Sigmoid colon (tissue), 7 donors: Measurements from ENCODE around the gene RELN. TPM values are rescaled to one million over a fixed set of nuclear protein-coding genes. Genes with fewer than 3 reads are reported as not detected.

ENCODE experiments used
- DNase-seq: peaks from one replicate; pipeline ENCODE4 v3.0.0-alpha.2; 2019
- H3K27ac ChIP-seq, 4 donors: fragments of 200-600 bp; sonication (generic); one replicate each; pipeline ENCODE4 v1.5.1; 2016 to 2019; ENCODE audit warnings: mild to moderate bottlenecking in 1 of 4
- H3K27me3 ChIP-seq, 3 donors: fragments of 200-600 bp; sonication (generic); one replicate each; pipeline ENCODE4 v1.5.1; 2019; ENCODE audit warnings: mild to moderate bottlenecking in 1 of 3
- H3K36me3 ChIP-seq, 4 donors: fragments of 200-600 bp; sonication (generic); one replicate each; pipeline ENCODE4 v1.5.1; 2016 to 2019
- H3K4me1 ChIP-seq, 4 donors: fragments of 200-600 bp; sonication (generic); one replicate each; pipeline ENCODE4 v1.5.1; 2017 to 2019
- H3K4me3 ChIP-seq, 4 donors: fragments of 200-600 bp; sonication (generic); one replicate each; pipeline ENCODE4 v1.5.1; 2017 to 2019; ENCODE audit warnings: mild to moderate bottlenecking in 2 of 4, moderate library complexity in 1 of 4
- H3K9me3 ChIP-seq, 4 donors: fragments of 200-600 bp in 3 of 4; sonication (generic) in 3 of 4; one replicate each; pipeline versions ENCODE4 v1.5.1 to v1.6.1; 2013 to 2019
- CTCF ChIP-seq, 4 experiments: fragments of 450-650 bp in 3 of 4; fragments of 200-600 bp in 1 of 4; IDR thresholded peaks; one replicate each; pipeline ENCODE4 v1.5.1; 2016 to 2019; ENCODE audit warnings: antibody characterized with exemption in 4 of 4, mild to moderate bottlenecking in 3 of 4, moderate library complexity in 2 of 4
- EP300 ChIP-seq, 4 donors: sonication (generic); formaldehyde crosslinking; IDR thresholded peaks; one replicate each; pipeline ENCODE4 v1.6.1; 2017; ENCODE audit warnings: antibody characterized with exemption in 4 of 4
- POLR2A ChIP-seq, 2 donors: fragments of 450-650 bp; IDR thresholded peaks; one replicate each; pipeline ENCODE4 v1.6.1; 2016; ENCODE audit warnings: antibody characterized with exemption in 2 of 2, mild to moderate bottlenecking in 2 of 2, moderate library complexity in 2 of 2
- POLR2AphosphoS5 ChIP-seq, 4 donors: sonication (generic); formaldehyde crosslinking; IDR thresholded peaks; one replicate each; pipeline ENCODE4 v1.6.1; 2017; ENCODE audit warnings: antibody characterized with exemption in 4 of 4
- WGBS, 2 donors: extraction: QIAGEN DNeasy Blood & Tissue Kit; methylation state at CpG; one replicate each; pipeline ENCODE4 v1.1.7; 2013; 5-methylcytosine and 5-hydroxymethylcytosine counted together
- intact Hi-C: fragments of 100-400 bp; cut with DNase I; formaldehyde crosslinking; loops from one replicate; pipeline ENCODE4 v1.15.1; 2023
- polyA plus RNA-seq, 3 donors: library from polyadenylated mRNA; stranded (reverse); fragments of 200-250 nt; gene quantifications; one replicate each; pipeline ENCODE4 v1.2.3, GENCODE V29; 2013
- total RNA-seq, 4 donors: library from RNA; depleted of rRNA; stranded (reverse); fragments of >200 nt; gene quantifications; one replicate each; pipeline ENCODE4 v1.1.0, GENCODE V29; 2016
- donor health status: healthy with polysubstance abuse.
- donor health status: Bipolar disorder and iron deficiency.
- donor health status: healthy.

The RELN gene
- total and polyA plus RNA-seq, 7 donors, result under 0.01 to 9.2 (median 4.3) TPM; not detected in 1

DNA sequence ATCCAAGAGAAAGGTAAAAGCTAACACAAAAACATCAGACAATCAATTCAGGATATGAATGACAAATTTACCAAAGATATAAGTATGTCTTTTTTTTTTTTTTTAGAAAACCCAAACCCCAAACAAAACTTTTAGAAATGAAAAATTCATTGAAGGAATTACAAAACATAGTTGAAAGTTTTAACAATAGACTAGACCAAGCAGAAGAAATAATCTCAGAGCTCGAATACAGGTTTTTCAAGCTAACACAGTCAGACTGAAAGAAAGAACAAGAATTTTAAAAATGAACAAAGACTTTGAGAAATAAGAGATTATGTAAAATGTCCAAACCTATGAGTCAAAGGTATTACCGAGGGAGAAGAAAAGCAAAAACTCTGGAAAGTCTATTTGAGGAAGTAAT lies 345.1 kb downstream of the RELN start:
- intact Hi-C loops, result no loop called here
- H3K36me3 ChIP-seq, result no peaks in the 10 kb centered on the region
- no peak overlapping the region for H3K4me3 ChIP-seq
- WGBS, 2 donors, result 84 to 85% methylated on average over 2 of the region's 2 CpGs
- no peaks in the 10 kb centered on the region for H3K27me3 ChIP-seq
- H3K4me1 ChIP-seq, result no peaks in the 10 kb centered on the region
- no peak for TF ChIP-seq POLR2AphosphoS5 (IDR thresholded peaks at IDR 0.05)
- TF ChIP-seq POLR2A (IDR thresholded peaks at IDR 0.05), result no peak
- no peak for TF ChIP-seq CTCF (IDR thresholded peaks at IDR 0.05)
- TF ChIP-seq EP300 (IDR thresholded peaks at IDR 0.05), result no peak
- H3K27ac ChIP-seq, result no peak overlapping the region
- H3K9me3 ChIP-seq, result peaks cover 0 to 5% (median 3%) of the 10 kb centered on the region in 4 donors
- DNase-seq, result no peak

GRCh38 chr7:103640031-103640779 lies 349.3 kb downstream of the RELN start:
- no peak for DNase-seq
- peaks cover 0 to 3% (median 0%) of the 10 kb centered on the region in 4 donors for H3K9me3 ChIP-seq
- H3K36me3 ChIP-seq, result no peaks in the 10 kb centered on the region
- H3K27me3 ChIP-seq, result no peaks in the 10 kb centered on the region
- H3K27ac ChIP-seq, result no peak overlapping the region
- H3K4me1 ChIP-seq, result no peaks in the 10 kb centered on the region
- intact Hi-C loops, result no loop called here
- 84 to 88% methylated on average over 5 of the region's 5 CpGs for WGBS, 2 donors
- TF ChIP-seq EP300 (IDR thresholded peaks at IDR 0.05), result no peak
- no peak for TF ChIP-seq POLR2A (IDR thresholded peaks at IDR 0.05)
- no peak overlapping the region for H3K4me3 ChIP-seq

DNA sequence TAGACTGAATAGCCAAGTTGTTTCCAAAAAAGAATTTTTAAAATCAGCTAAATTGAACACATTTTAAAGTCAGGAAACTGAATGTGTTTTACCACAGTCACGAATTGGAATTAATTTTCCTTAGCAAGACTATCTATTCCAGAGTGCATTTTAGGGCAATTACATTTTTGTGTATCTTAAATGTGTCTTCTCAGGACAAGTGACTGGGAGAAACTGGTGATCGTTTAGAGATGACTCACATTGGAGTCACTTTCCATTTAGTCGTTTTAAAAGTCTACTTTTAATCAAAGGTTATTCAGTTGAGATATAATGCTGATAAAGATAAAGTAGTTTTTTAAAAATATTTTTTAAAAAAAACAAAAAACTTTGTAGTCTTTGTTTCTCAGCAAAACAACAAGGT lies 351.7 kb downstream of the RELN start:
- no peaks in the 10 kb centered on the region for H3K9me3 ChIP-seq
- DNase-seq, result no peak
- H3K27me3 ChIP-seq, result no peaks in the 10 kb centered on the region
- no peak overlapping the region for H3K4me3 ChIP-seq
- H3K36me3 ChIP-seq, result no peaks in the 10 kb centered on the region
- no peak for TF ChIP-seq CTCF (IDR thresholded peaks at IDR 0.05)
- no peak for TF ChIP-seq EP300 (IDR thresholded peaks at IDR 0.05)
- no peak for TF ChIP-seq POLR2A (IDR thresholded peaks at IDR 0.05)
- no peak for TF ChIP-seq POLR2AphosphoS5 (IDR thresholded peaks at IDR 0.05)
- H3K27ac ChIP-seq, result no peak overlapping the region
- intact Hi-C loops, result no loop called here
- 48 to 71% methylated on average over 3 of the region's 3 CpGs for WGBS, 2 donors
- H3K4me1 ChIP-seq, result no peaks in the 10 kb centered on the region

DNA sequence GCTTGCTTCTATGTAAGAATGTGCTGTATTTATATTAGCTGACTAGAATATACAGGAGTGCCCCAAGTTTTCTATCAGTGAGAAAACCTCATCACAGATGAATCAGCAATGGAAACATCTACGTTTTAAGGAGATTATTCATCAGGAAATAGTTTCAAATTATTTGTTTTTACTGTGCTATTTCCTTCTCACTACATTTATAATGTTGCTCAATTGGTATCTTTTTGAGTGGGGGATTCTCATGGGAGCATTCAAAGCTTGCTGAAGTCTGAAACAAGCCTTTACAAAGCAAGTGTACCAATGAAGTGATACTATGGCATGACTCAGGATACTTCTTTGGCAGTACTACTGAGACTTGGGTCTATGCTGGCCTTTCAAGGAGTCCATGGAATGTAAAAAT lies 352.4 kb downstream of the RELN start:
- TF ChIP-seq POLR2A (IDR thresholded peaks at IDR 0.05) (no peak), CTCF (IDR thresholded peaks at IDR 0.05) (no peak), POLR2AphosphoS5 (IDR thresholded peaks at IDR 0.05) (no peak), EP300 (IDR thresholded peaks at IDR 0.05) (no peak)
- no peaks in the 10 kb centered on the region for H3K9me3 ChIP-seq
- no peaks in the 10 kb centered on the region for H3K4me1 ChIP-seq
- no peak overlapping the region for H3K4me3 ChIP-seq
- intact Hi-C loops, result no loop called here
- WGBS, 2 donors, result 25 to 54% methylated on average over 1 of the region's 1 CpG
- no peaks in the 10 kb centered on the region for H3K36me3 ChIP-seq
- DNase-seq, result no peak
- H3K27me3 ChIP-seq, result no peaks in the 10 kb centered on the region
- H3K27ac ChIP-seq, result no peak overlapping the region

- no peaks in the 10 kb centered on the region for H3K27me3 ChIP-seq
- DNase-seq, result no peak
- no peaks in the 10 kb centered on the region for H3K9me3 ChIP-seq
- WGBS, 2 donors, result 69 to 74% methylated on average over 5 of the region's 5 CpGs
- H3K27ac ChIP-seq, result no peak overlapping the region
- intact Hi-C loops, result no loop called here
- no peaks in the 10 kb centered on the region for H3K4me1 ChIP-seq
- H3K4me3 ChIP-seq, result no peak overlapping the region
- H3K36me3 ChIP-seq, result no peaks in the 10 kb centered on the region
- no peak for TF ChIP-seq POLR2A (IDR thresholded peaks at IDR 0.05)
- TF ChIP-seq EP300 (IDR thresholded peaks at IDR 0.05), result no peak
- TF ChIP-seq POLR2AphosphoS5 (IDR thresholded peaks at IDR 0.05), result no peak
- TF ChIP-seq CTCF (IDR thresholded peaks at IDR 0.05), result no peak
Measured at GRCh38 chr7:103636153-103636552, 353.3 kb downstream of the RELN start.
